Activated gamma-delta T cell treated with anti-CD3 and anti-CD28 coated beads, Interleukin-2, amount 50 U/mL, for 16 hours (primary cell): ENCODE measurements around the gene ANGPTL8.
A peak's percentile ranks its signal among the peaks of the same experiment; 100 is the strongest.

Experiments used
- DNase-seq: peaks from one replicate; pipeline ENCODE4 v3.0.0-alpha.2; 2020; ENCODE audit warnings: low read depth

The ANGPTL8 gene

GRCh38 chr19:11236324-11237301 lies 2.8 kb upstream of the ANGPTL8 start:
- no peak for DNase-seq

- no peak for DNase-seq
Measured at GRCh38 chr19:11237321-11237720, 2.1 kb upstream of the ANGPTL8 start.

GRCh38 chr19:11238041-11238440 lies 1.4 kb upstream of the ANGPTL8 start:
- no peak for DNase-seq

DNA sequence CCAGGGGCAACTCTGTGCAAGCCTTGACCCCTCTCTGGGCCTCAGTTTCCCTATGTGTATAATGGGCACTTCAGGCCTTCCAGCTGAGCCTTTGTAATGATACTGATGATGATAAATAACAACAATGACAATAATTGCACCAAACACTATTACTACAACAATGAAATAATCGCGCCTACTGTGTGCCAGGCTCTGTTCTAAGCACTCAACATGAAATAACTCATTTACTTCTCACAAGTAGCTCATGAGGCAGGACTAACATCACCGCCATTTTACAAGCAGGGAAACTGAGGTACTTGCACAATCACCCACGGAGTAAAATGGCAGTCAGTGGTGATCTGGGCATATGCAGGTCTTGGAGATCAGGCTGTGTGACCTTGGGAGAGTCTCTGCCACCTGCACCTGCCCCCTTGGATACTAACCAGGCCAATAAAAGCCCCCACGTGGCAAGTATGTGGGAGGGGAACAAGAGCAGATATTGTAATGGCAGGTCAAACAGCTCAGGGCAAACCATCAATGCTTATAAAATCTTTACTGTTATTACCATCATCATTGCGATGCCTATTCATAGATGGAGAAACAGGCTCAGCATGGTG lies 540 bp upstream of the ANGPTL8 start:
- DNase-seq: no peak

DNA sequence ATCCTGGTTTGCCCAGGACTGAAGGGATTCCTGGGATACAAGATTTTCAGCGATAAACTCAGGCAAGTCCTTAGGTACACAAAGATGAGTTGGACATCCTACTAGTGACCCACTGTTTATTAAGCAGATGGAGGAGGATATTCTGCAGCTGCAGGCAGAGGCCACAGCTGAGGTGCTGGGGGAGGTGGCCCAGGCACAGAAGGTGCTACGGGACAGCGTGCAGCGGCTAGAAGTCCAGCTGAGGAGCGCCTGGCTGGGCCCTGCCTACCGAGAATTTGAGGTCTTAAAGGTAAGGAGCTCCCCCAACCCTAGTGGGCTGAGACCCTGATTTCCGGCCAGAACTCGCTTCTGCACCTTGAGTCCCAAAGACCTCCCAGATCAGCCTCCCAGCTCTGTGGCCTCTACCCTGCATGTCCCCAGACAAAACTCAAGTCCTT lies 607 bp downstream of the ANGPTL8 start:
- DNase-seq: no peak

GRCh38 chr19:11242025-11242424 lies 2.6 kb downstream of the ANGPTL8 start:
- DNase-seq: no peak

DNA sequence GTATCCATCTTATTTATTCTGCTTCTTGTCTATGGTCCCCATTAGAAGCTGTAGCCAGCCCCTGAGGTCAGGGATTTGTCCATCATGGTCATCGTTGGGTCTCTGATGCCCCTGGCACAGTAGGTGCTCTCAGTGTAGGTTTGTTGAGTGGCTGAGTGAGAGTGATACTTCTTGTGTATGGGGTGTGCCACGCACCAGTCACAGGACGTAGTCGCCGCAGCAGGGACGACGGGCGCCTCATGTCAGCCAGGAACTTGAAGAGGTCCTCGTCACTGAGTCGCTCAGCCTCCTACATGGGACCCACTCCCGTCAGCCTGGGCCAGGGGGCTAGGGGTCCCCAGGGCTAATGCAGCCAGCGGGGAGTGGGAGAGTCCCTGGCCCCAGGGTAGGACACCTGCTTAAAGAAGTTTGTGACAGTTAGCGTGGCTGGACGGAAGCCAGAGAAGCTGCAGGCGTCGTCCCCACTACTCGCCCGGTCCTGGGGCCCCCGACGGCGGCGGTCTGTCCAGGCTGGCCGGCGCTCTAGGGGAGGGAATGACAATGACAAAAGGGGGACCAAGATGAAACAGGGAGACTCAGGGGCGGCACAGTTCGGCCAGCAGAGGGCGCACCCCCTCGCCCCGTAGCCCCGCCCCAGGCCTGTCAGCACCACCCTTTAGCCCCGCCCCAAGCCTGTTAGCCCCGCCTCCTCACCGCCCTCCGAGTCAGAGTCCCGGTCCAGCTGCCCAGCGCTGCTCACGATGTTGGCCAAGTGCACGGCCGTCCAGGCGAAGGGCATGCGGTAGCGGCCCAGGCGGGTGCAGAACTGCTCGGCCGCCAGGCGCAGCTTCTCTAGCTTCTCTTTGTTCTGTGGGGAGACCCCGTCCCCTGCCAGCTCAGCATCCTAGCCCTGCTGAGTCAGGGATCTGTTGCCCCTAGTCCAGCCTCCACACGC lies 3.7 kb downstream of the ANGPTL8 start:
- DNase-seq: peak; percentile 74

GRCh38 chr19:11243798-11244169 lies 4.4 kb downstream of the ANGPTL8 start:
- DNase-seq: no peak

- no peak for DNase-seq
Measured at GRCh38 chr19:11244846-11245589, 5.6 kb downstream of the ANGPTL8 start.

- no peak for DNase-seq
Measured at GRCh38 chr19:11246941-11247340, 7.5 kb downstream of the ANGPTL8 start.

GRCh38 chr19:11247391-11247790 lies 8.0 kb downstream of the ANGPTL8 start:
- DNase-seq: no peak

- no peak for DNase-seq
Measured at GRCh38 chr19:11247934-11248333, 8.5 kb downstream of the ANGPTL8 start.

DNA sequence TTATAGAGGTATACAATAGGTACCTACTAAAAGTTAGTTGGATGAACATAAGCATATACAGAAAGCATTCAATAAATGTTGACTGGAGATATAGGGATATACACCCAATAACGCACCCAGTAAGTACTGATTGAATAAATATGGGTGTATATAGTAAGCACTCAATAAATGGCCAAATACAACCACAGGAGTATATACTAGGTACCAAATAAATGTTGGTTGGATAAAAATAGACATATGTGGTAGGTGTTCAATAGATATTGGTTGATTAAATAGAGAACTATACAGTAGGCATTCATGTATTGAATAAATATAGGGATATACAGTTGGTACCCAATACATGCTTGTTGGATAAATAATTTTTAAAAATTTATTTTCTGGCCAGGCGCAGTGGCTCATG lies 9.4 kb downstream of the ANGPTL8 start:
- no peak for DNase-seq

GRCh38 chr19:11251217-11251616 lies 11.8 kb downstream of the ANGPTL8 start:
- DNase-seq: no peak

DNA sequence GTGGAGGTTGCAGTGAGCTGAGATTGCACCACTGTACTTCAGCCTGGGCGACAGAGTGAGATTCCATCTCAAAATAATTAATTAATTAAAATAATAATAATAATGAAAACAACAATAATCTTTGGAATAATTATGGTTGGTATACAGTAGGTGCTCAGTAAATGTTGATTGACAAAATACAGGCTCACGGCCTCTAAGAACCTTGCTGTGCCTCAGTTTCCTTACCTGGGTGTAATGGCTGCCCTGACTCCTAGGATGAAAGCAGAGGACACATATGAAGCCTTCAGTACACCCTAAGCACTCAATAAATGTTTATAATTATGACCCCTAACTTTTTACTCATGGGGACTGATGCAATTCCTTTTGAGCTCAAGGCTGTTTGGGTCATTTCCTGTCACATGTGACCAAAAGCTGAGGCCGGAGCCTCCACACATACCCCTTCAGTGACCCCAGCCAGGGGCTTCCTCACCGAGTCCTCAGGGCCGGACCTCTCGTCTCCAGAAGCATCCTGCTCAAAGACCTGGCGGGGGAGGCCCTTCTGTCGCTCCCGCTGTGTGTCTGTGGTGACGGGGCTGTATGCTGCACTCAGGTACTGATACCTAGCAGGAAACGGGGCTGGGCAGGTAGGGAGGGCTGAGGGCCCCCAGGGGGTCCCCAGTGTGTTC lies 12.4 kb downstream of the ANGPTL8 start:
- DNase-seq: no peak

- DNase-seq: no peak
Measured at GRCh38 chr19:11252665-11253355, 13.4 kb downstream of the ANGPTL8 start.

- DNase-seq: no peak
Measured at GRCh38 chr19:11254666-11255065, 15.2 kb downstream of the ANGPTL8 start.

DNA sequence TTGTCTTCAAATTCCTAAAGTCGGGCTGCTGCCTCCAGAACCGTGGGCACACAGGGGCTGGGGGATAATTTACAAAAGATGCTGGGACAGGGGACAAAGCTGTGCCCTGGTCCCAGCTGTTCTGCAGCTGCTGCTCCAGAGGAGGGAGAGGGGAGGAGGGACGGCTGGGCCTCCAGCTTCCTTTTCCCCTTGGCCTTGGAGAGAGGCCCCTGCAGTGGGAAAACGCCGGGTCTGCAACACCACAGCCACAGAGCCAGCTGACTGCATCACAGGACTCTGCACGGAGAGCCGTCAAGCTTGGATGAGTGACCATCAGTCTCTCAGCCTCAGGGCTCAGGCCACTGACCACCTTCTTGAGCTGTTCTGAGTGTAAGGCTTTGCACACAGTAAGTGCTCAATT lies 16.8 kb downstream of the ANGPTL8 start:
- DNase-seq: no peak

DNA sequence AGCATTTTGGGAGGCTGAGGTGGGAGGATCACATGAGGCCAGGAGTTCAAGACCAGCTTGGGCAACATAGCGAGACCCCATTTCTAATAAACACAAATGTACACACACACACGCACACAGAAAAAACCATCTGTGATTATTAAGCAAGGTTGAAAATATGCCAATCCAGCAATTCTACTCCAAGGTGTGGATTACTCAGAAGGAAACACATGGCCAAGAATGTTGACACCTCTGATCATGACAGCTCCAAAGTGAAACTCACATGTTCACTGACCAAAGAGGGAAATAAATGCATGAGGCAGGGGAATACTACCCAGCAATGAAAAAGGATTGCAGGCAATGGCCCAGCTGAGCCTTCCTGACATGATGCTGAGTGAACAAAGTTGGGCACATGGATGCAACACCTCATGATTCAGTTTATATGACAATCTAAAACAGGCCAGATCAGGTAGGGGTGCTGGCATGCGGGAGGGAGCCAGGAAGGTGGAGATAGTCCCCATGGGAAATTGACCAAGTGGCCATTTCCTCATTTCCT lies 18.5 kb downstream of the ANGPTL8 start:
- DNase-seq: no peak

DNA sequence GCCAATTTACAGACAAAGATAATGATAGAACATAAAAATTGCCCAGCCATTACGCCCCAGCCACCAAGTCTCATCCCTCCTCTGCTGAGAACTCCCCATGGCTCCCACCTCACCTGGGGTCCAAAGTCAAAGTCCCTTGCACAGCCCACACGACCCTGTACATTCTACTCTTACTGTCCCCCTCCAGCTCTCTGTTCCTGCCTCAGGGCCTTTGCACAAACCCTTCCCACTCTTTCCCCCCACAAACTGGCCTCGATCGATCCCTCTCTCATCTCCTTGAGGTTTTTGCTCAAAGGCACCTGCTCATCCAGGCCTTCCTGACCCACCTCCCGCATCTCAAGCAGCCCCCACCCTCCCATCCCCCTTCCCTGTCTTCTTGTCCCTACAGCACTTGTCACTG lies 21.6 kb downstream of the ANGPTL8 start:
- DNase-seq: no peak
